ENCODE data around the gene NPB.

The NPB gene

DNA sequence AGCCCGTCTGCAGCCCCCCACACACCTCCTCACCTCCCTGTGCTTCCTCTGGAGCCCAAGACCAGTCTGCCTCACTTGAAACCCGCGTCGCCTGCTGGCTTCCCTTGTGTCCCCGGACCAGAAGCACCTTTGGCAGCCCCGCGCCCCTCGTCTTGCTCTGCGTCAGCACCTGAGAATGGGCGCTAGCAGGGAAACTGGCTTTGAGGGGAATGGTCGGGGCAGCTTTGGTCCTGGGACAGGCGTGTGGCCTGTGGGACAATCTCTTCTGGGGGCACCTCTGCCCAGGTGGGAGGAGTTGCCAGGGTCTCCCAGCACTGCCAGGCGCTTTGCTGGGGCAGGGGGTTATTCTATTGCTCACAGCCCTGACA lies 29.1 kb downstream of the NPB start:
- CTCF ChIA-PET, result no interaction called here
- no peak for DNase-seq (ENCODE audit: extremely low spot score)
- TF ChIP-seq FOXM1 (IDR thresholded peaks at IDR 0.05; ENCODE audit: borderline replicate concordance) (no peak), LEF1 (IDR thresholded peaks at IDR 0.05; ENCODE audit: borderline replicate concordance) (no peak), NFRKB (IDR thresholded peaks at IDR 0.05) (no peak), BHLHE40 (IDR thresholded peaks at IDR 0.05; ENCODE audit: borderline replicate concordance) (no peak), HDGF (IDR thresholded peaks at IDR 0.05; ENCODE audit: borderline replicate concordance) (no peak), SP1 (IDR thresholded peaks at IDR 0.05) (no peak), SUZ12 (IDR thresholded peaks at IDR 0.05) (no peak), FOXA1 (IDR thresholded peaks at IDR 0.05) (no peak), ARNT (IDR thresholded peaks at IDR 0.05) (no peak), TARDBP (IDR thresholded peaks at IDR 0.05) (no peak), FOXK2 (IDR thresholded peaks at IDR 0.05) (no peak), L3MBTL2 (conservative IDR thresholded peaks at IDR 0.05) (no peak)
- TF ChIP-seq, protein P1, sequence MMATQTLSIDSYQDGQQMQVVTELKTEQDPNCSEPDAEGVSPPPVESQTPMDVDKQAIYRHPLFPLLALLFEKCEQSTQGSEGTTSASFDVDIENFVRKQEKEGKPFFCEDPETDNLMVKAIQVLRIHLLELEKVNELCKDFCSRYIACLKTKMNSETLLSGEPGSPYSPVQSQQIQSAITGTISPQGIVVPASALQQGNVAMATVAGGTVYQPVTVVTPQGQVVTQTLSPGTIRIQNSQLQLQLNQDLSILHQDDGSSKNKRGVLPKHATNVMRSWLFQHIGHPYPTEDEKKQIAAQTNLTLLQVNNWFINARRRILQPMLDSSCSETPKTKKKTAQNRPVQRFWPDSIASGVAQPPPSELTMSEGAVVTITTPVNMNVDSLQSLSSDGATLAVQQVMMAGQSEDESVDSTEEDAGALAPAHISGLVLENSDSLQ (IDR thresholded peaks at IDR 0.05), result no peak
- POLR2A ChIA-PET, result interaction anchor here (1.9 to 2.1 kb wide), 2 partner anchors 9 to 12 kb away, joined by 5 to 13 read pairs; no protein-coding TSS in a partner anchor

DNA sequence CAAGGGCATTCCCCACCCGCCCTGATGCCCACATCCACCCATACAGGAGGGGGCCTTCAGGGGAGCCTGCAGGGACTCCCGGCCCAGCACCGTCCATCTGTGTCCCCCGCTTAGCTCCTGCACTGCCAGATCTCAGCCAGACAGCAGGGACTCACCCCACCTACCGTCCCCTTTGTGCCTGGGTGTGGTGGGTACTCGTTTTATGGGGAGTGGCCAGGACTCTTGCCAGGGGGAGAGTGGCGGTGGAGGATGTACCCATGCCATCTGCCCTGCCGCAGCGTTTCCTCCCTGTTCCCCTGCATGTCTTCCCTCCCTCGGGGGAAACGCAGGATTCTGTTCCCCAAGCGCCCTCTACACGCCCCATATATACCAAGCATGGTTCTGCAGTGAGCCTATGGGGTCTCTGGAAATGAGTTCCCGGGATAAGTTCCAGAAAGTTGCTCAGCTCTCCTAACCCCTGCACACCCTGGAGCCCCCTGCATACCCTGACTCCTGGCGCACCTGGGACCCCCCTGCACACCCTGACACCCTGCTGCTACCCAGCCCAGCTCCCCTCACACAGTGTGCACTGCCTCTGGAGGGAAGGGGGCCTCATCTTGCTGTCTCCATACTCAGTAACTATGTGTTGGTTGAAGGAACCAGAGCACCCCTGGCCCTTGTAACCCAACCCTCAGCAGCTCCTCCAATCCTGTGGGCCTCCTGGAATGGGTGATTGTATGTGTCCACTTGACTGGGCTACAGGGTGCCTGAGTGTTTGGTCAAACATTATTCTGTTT lies 29.7 kb downstream of the NPB start:
- TF ChIP-seq SP1 (IDR thresholded peaks at IDR 0.05) (no peak), NFRKB (IDR thresholded peaks at IDR 0.05) (no peak), FOXM1 (IDR thresholded peaks at IDR 0.05; ENCODE audit: borderline replicate concordance) (no peak), TARDBP (IDR thresholded peaks at IDR 0.05) (no peak), SUZ12 (IDR thresholded peaks at IDR 0.05) (no peak), HDGF (IDR thresholded peaks at IDR 0.05; ENCODE audit: borderline replicate concordance) (no peak), ZNF384 (IDR thresholded peaks at IDR 0.05) (no peak), FOXA1 (IDR thresholded peaks at IDR 0.05) (no peak), ELF4 (IDR thresholded peaks at IDR 0.05) (no peak), CTBP1 (IDR thresholded peaks at IDR 0.05; ENCODE audit: borderline replicate concordance) (no peak), LEF1 (IDR thresholded peaks at IDR 0.05; ENCODE audit: borderline replicate concordance) (no peak)
- TF ChIP-seq, protein P1 (IDR thresholded peaks at IDR 0.05), result no peak

DNA sequence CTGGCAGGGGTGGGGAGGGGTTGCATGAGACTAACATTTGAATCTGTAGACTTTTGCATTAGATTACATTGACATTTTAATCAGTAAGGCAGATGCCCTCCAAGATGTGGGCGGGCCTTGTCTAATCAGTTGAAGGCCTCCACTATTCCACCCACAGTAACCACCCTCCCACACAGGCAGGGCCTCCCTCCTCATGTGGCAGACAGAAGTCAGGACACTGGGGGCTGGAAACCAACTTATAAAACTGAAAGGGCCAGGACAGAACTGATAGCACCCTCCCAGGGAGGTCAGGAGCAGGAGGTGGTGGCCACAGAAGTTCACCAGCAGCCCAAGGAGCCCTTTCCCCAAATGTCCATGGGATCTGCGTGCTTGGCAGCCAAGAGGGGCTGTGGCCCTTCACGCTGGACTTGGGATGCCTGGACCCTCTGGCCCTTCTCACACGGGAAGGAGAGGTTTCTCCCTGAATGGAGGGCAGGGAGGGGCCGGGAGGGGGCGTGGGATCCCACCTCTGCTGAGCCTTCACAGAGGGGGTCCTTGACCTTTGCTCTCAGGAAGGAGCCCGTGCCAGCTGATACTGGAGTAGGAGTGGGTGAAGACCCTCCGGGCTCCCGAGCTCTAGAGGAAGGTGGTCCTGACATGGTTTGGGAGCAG lies 30.4 kb downstream of the NPB start:
- POLR2A ChIA-PET, result interaction anchor here (1.1 to 2.1 kb wide), 3 partner anchors 8 to 293 kb away, joined by 3 to 13 read pairs (median 3); no protein-coding TSS in a partner anchor
- CTCF ChIA-PET, result no interaction called here
- DNase-seq (ENCODE audit: extremely low spot score), result no peak

More for the DNA sequence above, 29.7 kb downstream of the NPB start:
- ChIA-PET POLR2A (interaction anchor here (1.9 to 2.1 kb wide), 2 partner anchors 8 to 11 kb away, joined by 5 to 13 read pairs; no protein-coding TSS in a partner anchor), CTCF (no interaction called here)
- no peak for DNase-seq (ENCODE audit: extremely low spot score)

DNA sequence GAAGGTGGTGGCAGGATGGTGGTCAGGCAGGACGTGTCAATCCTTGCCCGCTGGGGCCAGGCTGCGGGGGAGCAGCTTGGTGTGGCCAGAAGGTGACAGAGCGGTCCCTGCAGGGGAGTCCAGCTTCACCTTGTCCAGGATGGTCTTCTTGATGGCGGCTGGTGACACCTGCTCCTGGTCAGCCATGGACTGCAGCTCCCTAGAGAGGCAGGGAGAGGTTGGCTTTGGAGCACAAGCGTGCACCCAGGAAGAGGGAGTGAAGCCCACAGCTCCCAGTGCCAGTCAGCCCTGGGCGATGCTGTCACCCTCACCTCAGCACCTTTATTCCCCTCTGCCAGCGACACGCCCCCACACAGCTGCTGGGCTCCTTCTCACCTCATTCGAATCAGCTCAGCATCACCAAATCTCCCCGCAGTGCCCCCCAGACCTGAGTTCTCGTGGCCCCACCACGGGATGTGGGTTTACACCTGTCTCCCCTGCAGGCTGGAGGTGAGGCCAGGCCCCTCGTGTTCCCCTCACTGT lies 31.2 kb downstream of the NPB start:
- TF ChIP-seq FOXA1 (IDR thresholded peaks at IDR 0.05) (no peak), BHLHE40 (IDR thresholded peaks at IDR 0.05; ENCODE audit: borderline replicate concordance) (no peak), NFRKB (IDR thresholded peaks at IDR 0.05) (no peak), FOXK2 (IDR thresholded peaks at IDR 0.05) (no peak), ELF4 (IDR thresholded peaks at IDR 0.05) (no peak)
- TF ChIP-seq, protein P1 (IDR thresholded peaks at IDR 0.05), result no peak
- ChIA-PET POLR2A (interaction anchor here (0.7 to 1.5 kb wide), 4 partner anchors 9 to 294 kb away, joined by 3 read pairs; no protein-coding TSS in a partner anchor), CTCF (no interaction called here)
- no peak for DNase-seq (ENCODE audit: extremely low spot score)

More for the DNA sequence above, 30.4 kb downstream of the NPB start:
- TF ChIP-seq FOXM1 (IDR thresholded peaks at IDR 0.05; ENCODE audit: borderline replicate concordance) (peak; percentile 89), CTBP1 (IDR thresholded peaks at IDR 0.05; ENCODE audit: borderline replicate concordance) (no peak)

DNA sequence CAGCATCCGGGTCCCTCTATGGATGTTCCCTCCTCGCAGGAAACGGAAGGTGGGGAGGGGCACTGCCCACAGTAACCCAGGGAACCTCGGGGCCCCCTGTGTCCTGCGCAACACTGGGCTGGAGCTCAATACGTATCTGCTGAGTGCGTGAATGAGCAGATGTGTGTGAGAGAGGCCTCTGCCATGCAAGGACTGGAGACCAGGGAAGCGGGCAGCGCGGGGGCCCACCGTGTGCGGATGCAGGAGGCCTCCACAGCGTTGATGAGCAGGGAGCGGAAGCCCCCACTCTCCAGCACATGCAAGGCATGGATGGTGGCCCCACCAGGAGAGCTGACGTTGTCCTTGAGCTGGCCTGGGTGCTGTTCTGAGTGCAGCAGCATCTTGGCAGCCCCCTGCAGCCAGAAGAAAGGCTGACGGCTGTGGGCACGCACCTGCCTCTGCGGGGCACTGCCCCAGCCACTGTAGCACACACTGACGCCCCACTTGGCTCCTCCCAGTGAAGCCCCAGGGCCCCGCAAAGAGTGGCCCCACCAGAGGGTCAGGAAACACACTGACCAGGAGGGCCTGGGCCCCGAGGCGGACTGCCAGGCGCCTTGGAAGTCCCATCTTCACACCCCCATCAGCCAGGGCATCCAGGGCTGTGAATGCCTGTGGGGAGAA lies 32.2 kb downstream of the NPB start:
- TF ChIP-seq FOXA1 (IDR thresholded peaks at IDR 0.05) (no peak), SP1 (IDR thresholded peaks at IDR 0.05) (no peak), LEF1 (IDR thresholded peaks at IDR 0.05; ENCODE audit: borderline replicate concordance) (no peak), CTBP1 (IDR thresholded peaks at IDR 0.05; ENCODE audit: borderline replicate concordance) (no peak), L3MBTL2 (conservative IDR thresholded peaks at IDR 0.05) (no peak), ZNF384 (IDR thresholded peaks at IDR 0.05) (no peak), NFRKB (IDR thresholded peaks at IDR 0.05) (no peak), FOXK2 (IDR thresholded peaks at IDR 0.05) (no peak), ELF4 (IDR thresholded peaks at IDR 0.05) (no peak), ARNT (IDR thresholded peaks at IDR 0.05) (no peak)
- POLR2A ChIA-PET, result interaction anchor here (1.0 to 4.4 kb wide), 5 partner anchors 7 to 130 kb away, joined by 3 to 37 read pairs (median 4); partner anchors contain the start of gene MAFG
- CTCF ChIA-PET, result no interaction called here
- no peak for DNase-seq (ENCODE audit: extremely low spot score)
